NCI-H460 (cell line): Measurements from ENCODE around the gene KLHL24. TPM values are rescaled to one million over a fixed set of nuclear protein-coding genes. Genes with fewer than 3 reads are reported as not detected.
A peak's percentile ranks its signal among the peaks of the same experiment; 100 is the strongest.
"Not testable (repeated sequence)": the region's sequence is repeated elsewhere in the genome, so short reads cannot be mapped to it uniquely, and the experiment has no call there.

Source experiments
- DNase-seq: peaks from one replicate; pipeline ENCODE4 v3.0.0-alpha.2; 2016; ENCODE audit warnings: low read depth; ENCODE audit errors: extremely low read depth
- total RNA-seq: library from RNA; depleted of rRNA; stranded (reverse); fragments of >200 nt; shearing (Covaris generic); gene quantifications from 2 replicates; pipeline ENCODE4 v1.2.3, GENCODE V29; 2014

Gene KLHL24
- total RNA-seq, 1 experiment from 2014 or later, result 19.9 TPM

DNA sequence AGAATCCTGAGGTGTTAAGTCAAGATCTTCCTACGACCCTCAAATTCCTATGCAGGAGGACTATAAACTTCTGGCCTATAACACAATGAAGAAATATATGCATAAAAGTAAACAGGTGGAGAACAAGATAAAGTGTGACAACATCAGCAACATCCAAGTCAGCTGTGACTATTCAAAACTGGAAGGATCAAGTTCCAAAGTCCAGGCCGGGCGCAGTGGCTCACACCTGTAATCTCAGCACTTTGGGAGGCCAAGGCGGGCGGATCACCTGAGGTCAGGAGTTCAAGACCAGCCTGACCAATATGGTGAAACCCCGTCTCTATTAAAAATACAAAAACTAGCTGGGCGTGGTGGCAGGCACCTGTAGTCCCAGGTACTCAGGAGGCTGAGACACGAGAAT, 2.7 kb upstream of the KLHL24 start:
- DNase-seq, result not testable (repeated sequence)

DNA sequence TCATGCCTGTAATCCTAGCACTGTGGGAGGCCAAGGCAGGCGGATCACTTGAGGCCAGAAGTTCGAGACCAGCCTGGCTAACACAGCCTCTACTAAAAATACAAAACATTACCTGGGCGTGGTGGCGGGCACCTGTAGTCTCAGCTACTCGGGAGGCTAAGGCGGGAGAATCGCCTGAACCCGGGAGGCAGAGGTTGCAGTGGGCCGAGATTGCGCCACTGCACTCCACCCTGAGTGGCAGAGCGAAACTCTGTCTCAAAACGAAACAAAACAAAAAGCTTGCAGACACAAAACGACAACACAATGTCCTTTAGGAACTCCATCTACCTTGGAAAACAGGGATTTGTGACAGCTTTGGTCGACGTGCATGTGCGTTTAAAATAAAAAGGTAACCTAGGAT, 716 bp upstream of the KLHL24 start:
- no peak for DNase-seq

DNA sequence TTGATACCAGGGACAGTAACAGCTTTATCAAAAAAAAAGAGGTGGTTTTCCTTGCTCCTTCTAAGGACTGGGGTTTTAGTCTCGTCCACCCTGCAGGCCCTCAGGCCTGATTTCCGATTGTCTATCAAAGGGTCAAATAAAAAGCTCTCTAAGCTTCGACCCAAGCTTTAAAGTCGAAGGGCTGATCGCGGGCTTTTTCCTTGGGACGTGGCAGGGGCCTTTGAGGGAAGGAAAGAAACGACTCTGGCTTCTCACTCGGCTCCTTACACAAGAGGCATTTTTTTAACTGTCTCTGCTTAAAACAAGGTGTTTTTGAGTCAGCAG, 354 bp upstream of the KLHL24 start:
- DNase-seq, result no peak

GRCh38 chr3:183636221-183637105, 1.0 kb downstream of the KLHL24 start:
- peak; percentile 88 for DNase-seq

DNA sequence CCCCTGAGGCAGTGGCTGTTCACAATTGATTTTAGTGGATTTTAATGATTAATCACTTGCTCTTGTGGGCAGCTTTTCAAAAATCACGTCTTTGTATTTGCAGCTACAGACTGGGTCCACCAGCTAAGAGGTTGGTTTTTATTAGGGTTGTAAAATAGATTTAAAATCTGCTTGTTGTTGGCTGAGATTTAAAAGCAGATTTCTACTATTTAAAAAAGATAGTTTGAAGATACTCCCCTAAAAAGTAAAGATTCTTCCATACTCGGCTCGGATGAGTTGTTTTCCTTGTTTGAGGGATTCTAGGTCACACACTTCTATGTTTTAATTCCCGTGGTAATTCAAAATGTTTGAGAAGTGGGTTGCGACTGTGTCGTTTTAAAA, 1.7 kb downstream of the KLHL24 start:
- DNase-seq, result no peak

- not testable (repeated sequence) for DNase-seq
These were observed 2.2 kb downstream of the KLHL24 start for GRCh38 chr3:183637633-183638032.

GRCh38 chr3:183638101-183638852, 2.9 kb downstream of the KLHL24 start:
- no peak for DNase-seq

DNA sequence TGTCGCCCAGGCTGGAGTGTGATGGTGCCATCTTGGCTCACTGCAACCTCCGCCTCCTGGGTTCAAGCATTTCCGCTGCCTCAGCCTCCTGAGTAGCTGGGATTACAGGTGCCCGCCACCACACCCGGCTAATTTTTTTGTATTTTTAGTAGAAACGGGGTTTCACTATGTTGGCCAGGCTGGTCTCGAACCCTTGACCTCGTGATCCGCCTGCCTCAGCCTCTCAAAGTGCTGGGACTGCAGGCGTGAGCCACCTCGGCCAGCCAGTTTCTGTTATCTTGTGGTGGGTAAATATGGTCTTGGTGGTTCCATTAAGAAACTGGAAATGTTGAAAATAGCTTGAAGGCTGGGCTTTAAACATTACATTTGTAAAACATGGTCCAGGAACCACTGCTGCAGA, 5.2 kb downstream of the KLHL24 start:
- DNase-seq, result not testable (repeated sequence)

GRCh38 chr3:183641882-183642281, 6.5 kb downstream of the KLHL24 start:
- DNase-seq, result no peak

DNA sequence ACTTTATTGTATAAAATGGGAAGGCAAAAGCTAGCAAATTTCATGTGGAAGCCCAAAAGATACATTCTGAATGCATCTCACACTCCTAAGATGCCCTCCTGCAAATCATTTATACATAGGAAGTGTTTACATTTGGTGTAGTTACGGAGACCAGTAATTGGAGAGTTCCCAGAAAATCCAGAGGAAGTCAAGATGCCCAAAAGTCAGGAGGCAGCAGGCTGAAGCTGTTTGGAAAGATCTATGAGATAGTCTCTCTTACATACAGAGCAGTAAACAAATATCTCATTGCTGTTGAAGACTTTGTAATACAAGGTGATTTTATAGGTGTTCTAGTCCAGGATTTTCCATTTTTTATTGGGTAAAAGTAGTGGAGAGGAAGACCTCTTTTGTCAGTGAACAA, 8.8 kb downstream of the KLHL24 start:
- DNase-seq, result no peak

GRCh38 chr3:183645254-183645653, 9.8 kb downstream of the KLHL24 start:
- no peak for DNase-seq

GRCh38 chr3:183650554-183650953, 15.1 kb downstream of the KLHL24 start:
- no peak for DNase-seq

GRCh38 chr3:183653209-183654064, 18.0 kb downstream of the KLHL24 start:
- DNase-seq, result no peak

- no peak for DNase-seq
These were observed 19.3 kb downstream of the KLHL24 start for GRCh38 chr3:183654727-183655126.

DNA sequence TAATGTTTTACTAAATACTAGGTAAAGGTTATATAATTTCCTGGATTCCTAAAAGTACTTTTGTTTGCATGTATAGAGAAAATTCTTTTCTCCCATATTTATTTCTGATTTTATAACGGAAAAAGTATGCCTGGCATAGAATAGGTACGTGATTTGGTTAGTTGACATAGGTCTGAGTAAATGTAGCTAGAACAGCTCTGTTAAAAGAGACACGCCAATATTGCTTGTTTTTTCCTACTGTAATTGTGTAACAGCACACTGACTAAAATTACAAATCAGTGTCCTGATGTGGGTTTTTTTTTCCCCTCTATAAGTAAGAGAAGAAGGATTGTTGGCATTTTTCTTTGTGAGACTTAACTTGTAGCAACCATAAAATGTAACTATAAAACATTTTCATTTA, 26.7 kb downstream of the KLHL24 start:
- no peak for DNase-seq

- no peak for DNase-seq
These were observed 29.5 kb downstream of the KLHL24 start for GRCh38 chr3:183664913-183665381.

GRCh38 chr3:183680061-183680460, 44.6 kb downstream of the KLHL24 start:
- DNase-seq, result no peak

DNA sequence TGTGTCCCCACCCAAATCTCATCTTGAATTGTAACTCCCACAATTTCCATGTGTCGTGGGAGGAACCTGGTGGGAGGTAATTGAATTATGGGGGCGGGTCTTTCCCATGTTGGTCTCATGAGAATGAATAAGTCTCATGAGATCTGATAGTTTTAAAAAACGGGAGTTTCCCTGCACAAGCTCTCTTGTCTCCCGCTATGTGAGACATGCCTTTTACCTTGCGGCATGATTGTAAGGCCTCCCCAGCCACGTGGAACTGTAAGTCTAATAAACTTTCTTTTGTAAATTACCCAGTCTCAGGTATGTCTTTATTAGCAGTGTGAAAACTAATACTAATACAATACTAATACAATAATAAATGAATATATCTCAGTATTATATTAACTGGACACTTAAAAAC, 52.3 kb downstream of the KLHL24 start:
- DNase-seq, result no peak

DNA sequence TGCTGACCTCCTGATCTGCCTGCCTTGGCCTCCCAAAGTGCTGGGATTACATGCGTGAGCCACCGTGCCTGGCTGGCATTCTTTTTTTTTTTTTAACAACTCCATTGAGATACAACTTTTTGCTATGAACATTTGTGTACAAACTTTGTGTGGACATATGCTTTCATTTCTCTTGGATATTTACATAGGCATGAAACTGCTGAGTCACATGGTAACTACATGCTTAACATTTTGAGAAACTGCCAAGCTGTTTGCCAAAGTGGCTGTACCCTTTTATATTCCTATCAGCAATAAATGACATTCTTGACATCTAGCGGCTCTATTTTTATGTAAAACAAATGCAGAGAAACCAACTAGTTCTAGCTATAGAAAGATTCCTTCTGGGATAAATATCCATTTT, 53.5 kb downstream of the KLHL24 start:
- DNase-seq, result no peak

- not testable (repeated sequence) for DNase-seq
These were observed 54.2 kb downstream of the KLHL24 start for GRCh38 chr3:183689621-183690020.

GRCh38 chr3:183690402-183690995, 55.1 kb downstream of the KLHL24 start:
- DNase-seq, result no peak
